ENCODE data around the gene FGF14.

FGF14 gene

DNA sequence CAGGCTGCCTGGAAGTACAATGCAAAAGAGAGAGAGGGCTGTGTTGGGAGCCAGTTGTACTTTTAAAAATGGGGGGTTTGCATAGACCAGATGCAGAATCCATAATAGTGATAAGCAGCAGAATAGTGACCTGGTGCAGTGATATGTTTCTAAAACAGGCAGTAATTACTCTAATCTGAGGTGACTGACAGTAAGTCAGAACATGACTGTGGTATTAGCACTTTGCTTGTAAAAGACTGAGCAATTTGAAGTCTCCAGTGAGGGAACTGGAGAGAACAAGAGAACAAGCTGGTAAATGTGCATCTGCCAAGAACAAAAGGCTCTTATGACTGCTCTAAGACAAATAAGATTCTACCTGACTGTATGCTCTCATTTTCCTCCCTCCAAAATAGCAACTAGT, 565.9 kb downstream of the FGF14 start:
- no peak for DNase-seq

DNA sequence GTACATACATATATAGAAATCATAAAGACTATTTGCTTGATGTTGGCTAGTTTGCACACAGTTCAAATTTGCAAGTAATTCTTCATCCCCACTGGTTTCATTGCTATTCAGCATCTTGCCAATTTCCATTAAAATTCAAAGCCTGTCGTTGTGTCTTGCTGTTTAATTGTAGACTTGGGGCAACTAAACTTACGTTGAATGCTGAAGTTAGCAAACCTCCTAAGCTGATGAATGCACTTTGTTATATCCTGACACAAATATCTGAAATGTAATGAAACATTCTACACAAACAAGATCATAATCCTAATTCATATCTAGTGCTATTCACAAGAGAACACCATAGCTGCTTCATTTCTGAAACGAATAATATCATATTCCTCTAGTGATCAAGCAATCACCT, 568.2 kb downstream of the FGF14 start:
- no peak for DNase-seq

DNA sequence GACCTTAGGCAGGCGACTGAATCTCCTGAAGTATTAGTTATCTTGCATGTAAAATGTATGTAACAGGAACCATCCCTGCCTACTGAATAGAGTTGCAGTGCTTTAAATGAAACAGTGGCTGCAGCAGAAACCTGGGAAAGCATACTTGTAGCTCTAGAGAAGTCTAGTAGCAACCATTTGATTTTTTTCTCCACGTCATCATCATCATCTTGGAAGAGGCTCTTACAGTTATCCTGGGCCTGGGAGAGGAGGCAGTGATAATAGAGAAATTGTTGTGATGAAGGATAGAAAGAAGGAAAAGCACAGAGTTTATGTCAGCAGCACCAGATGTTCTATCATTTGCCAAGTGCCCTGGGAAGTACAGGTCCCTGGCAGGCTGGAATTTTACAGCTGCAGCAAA, 571.8 kb downstream of the FGF14 start:
- no peak for DNase-seq

DNA sequence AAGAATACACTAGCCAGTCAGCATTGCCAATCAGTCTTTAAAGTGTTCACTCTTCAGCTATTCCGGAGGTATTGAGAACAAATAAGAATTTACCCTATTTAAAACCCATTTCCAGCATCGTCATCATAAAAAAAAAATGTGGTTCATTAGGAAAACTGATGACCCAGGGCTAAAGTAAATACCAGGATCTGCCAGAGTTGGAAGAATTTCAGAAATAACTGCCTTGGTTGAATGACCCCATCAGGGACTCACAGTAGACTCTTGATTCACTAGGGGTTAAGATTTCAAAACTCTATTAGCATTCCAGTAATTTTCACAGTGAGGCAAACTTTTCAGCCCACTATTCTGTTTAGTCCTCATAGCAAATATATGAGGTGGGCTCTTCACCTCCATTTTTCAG, 572.4 kb downstream of the FGF14 start:
- no peak for DNase-seq

DNA sequence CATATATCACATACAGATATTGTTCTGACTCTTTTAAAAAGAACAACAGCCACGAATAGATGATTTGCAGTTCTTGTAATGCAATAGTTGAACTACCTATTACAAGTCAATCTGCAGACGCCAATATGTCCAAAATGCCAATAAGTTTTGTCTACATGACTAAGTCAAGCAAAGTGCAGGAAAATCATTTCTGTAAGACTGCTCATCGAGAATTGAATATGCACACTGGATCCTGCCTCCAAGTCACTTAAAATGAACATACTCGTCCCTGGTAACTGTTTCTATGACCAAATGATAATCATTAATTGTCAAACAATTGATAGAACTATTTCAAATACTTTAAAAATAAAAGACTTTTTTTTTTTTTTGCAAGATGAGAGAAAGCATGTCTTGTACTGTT, 573.7 kb downstream of the FGF14 start:
- no peak for DNase-seq

DNA sequence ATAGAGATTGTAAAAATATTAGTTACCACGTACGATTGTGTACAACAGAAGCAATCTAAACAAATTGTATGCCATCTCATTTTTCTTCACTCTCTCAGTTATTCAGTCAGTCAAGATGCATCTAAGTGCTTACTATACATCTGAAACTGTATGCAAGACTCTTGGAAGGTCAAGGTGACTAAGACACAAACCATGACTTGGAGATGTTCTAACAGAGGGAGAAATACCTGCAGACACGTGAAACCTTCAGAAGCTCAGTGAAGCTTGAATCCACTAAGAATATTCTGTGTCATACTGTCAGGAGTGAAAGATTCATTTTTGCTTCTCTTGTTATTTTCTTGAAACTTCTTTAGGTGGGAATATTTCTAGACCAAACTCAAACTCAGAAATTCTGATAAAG, 584.0 kb downstream of the FGF14 start:
- DNase-seq, result no peak

DNA sequence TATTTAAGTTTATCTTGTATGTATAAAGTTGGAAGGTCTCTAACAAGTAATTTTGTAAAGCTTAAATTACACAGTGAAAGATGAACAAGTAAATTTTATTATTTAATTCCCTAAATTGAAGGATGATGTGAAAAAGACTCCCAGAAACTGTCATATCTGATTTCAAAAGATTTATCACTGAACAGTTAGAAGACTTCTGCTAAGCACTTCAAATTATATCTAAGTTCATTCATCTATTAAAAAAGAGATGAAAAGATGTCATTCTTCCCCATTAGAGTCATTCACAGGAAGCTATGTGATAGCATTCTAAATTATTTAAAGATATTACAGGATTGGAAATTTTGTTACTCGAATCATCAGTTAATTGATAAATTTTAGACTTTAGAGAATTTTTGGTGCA, 590.0 kb downstream of the FGF14 start:
- no peak for DNase-seq

DNA sequence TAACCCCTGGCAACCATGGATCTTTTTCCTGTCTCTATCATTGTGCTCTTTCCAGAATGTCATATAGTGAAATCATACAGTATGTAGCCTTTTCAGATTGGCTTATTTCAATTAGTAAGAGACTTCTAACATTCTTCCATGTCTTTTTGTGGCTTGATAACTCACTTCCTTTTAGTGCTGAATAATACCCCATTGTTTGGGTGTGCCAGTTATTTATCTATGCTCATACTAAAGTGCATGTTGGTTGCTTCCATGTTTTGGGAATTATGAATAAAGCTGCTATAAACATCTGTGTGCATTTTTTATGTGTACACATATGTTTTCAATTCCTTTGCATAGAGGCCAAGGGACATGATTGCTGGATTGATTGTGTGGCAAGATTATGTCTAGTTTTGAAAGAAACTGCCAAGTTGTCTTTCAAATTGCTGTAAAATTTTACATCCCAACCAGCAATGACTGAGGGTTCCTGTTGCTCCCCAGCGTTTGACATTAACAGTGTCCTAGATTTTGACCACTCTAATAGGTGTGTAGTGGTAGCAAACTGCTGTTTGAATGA, 590.5 kb downstream of the FGF14 start:
- DNase-seq, result no peak

DNA sequence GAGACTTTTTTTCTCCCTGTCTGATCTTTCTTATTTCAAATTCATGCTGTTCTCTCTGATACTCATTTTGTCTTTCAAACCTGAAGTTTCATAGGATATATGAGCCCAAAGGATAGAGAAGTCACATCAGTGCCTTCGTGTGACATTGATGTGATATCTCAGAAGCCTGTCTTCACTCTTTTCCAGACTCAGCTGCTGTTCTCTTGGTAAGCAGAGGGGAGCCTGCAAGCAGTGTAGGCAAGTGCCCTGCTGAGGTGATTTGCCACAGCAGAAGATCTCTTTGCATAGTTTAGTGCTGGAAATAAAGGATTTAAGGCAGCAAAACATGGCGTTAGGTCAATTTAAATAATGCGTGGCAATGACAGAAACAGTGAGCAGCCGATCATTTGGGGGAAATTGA, 602.7 kb downstream of the FGF14 start:
- DNase-seq, result no peak

DNA sequence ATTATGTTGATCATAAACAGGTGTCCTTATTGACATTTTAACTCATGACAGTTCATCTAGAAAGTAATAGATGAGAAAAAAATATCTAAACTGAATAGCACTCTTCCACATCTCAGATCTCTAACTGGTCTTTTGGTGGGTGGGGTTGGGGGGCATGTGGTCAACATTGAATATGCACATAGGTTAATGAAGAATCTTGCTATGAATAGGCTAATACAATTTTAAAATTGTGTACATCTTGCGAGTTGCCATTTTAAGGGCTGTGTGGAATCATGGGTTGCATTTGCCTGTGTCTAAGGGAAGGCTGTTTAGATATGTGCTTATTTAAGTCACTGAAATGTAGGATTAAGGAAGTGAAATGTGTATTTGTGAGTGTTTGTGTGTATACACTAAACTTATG, 603.4 kb downstream of the FGF14 start:
- DNase-seq, result no peak

DNA sequence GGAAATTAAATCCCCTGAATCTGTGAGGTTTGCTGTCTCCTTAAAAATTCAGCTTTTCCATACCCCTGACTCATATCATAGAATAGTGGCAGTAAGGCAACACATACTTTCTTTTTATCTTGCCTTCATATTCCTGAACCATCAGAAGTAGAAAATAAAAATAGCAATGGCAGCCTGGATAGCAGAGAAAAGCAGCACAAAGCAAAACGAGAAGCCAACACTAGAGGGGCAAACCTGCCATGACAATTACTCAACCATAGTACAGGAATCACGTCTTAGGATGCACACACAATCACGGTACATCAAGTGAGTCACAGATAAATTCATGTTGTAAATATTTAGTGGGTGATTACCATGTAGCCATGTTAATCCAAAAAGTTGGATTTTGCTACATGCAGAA, 606.4 kb downstream of the FGF14 start:
- no peak for DNase-seq

DNA sequence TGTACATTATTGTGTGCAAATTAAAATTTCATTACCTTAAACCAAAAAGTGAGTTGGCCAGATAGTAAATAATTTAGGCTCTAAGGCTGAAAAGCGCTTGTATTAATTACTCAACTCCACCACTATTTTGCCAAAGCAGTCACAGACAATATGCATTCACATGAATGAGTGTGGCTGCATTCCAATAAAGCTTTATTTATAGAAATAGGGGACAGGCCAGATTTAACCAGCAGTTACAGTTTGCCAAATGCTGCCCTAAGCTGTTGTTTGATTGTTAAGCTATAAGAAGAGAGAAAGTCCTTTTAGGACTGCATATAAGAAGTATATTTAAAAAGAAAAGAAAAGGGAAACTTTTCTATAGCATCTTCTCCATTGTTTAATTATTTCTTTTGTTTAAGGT, 606.8 kb downstream of the FGF14 start:
- no peak for DNase-seq

DNA sequence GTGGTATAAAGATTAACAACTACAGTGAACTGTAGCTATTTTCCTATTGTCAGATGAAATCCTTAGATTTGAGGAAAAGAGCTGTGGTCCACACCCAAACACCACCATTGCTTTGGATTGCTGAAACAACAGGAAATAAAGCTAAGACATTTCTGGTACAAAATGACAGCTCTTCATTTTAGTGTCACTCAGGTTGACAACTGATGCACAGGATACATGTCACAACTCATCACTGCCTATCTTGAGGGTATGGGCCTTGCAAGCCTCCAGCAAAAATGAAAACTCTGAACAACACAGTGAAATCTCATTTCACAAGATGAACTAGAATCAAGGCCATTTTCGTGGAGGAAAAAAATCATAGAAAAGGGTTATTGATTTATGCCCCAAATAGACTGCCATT, 609.7 kb downstream of the FGF14 start:
- no peak for DNase-seq

DNA sequence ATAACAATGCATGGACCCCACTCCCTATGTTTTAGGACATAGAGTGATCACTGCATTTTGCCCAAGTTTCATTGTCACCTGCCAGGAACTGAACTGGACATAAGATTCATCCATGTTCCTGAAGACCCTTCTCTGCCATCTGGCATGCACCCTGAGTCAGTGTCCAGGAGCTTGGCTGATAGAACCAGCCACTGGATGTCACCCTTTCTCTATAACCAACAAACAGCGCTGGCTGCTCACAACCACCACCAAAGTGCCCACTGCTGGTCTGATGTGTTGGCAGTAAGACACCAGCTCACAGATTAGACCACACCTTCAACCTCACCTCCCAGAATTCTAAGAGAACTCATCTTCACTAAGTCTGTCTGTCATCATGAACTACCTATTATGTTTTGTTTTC, 616.0 kb downstream of the FGF14 start:
- no peak for DNase-seq

DNA sequence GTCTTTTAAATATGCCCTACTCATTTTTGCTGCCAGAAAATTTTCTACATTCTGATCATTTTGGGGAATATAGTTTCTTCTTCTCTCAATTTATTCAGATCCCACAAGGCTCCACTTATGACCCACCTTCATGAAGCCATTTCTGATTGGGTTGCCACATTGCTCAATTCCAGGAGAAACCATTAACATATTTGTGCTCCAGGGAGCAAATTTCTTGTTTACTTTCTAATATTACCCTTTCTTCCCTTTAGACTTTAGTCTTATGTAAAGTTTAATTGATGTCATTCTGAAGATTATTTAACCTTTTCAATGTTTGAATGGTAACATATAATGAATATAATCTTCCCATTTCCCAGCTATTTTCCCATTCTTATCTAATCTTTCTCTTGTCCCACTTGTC, 617.5 kb downstream of the FGF14 start:
- no peak for DNase-seq

DNA sequence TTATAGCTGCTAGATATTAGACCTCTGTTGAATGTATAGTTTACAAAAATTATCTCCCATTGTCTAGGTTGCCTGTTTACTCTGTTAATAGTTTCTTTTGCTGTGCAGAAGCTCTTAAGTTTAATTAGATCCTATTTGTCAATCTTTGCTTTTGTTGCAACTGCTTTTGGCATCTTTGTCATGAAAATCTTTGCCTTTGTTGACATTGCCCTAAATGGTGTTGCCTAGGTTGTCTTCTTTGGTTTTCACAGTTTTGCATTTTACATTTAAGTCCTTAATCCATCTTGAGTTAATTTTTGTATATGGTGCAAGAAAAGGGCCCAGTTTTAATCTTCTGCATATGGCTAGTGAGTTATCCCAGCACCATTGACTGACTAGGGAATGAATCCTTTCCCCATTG, 618.3 kb downstream of the FGF14 start:
- no peak for DNase-seq

DNA sequence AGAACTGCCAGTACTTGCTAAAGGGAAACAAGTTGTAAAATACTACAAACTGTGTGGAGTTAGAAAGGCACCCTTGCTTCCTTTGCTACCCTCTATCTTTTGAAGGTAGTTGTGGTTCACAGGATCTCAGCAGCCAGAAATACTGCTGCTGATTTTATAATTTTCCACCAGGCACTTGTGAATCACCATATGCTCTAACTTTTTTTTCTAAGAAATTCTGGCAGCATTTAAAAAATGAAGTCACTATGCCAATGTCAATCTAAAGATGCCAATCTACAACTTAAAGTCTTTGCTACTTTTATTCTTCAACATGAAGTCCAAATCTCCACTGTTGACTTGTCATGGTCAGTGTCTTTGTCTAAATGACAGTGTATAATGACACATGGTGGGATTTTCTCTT, 621.6 kb downstream of the FGF14 start:
- DNase-seq, result no peak

DNA sequence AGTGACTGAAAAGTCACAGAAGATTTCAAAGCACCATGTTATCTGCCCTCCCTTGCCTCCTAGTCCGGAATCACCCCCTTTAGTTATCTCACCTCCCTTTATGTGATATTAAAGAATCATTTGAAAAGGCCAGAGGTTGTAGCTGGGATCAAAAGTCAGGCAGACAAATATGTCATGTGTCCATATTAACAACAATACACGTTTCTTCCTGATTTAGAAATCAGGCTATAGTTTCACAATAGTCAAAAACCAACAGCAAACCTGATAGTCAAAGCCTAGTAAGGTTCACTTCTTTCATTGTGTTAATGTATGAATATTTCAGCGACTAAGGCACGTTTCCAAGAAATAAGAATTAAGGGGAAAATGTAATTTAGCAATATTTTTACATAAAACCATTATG, 622.7 kb downstream of the FGF14 start:
- no peak for DNase-seq

DNA sequence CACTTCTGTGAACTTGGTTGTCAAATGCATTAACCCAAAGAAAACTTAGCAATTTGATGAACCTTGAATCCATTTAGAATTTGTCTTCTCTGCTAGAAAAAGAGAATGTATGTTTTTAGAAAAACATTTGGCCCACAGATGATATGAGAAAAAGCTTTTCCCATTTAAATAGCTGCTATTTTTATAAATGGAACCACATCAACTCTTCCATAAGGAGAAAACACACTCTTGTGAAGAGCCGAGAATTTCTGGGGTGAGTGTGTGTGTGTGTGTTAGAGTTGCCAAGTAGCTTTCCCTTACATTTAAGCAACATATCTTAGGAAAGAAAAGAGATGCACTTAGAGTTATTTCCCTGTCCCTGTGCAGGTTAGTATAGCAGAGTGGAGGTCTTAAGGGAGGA, 626.6 kb downstream of the FGF14 start:
- no peak for DNase-seq

DNA sequence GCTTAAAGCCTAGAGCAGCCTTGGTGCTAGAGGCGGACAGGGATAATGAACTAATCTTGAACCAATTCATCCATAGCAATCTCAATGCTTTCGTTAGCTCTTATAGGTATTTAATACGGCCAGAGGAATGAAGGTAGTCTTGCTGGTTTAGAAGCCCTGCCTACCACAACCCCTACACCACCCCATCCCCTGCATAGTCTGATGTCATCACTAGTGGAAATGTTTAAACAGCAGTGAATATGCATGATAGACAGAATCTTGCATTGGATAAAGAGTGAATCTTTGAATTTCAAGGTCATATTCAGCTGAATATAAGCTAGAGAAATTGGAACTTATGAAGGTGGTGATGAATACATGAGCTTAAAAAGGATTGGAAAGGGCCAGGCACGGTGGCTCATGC, 627.5 kb downstream of the FGF14 start:
- no peak for DNase-seq

DNA sequence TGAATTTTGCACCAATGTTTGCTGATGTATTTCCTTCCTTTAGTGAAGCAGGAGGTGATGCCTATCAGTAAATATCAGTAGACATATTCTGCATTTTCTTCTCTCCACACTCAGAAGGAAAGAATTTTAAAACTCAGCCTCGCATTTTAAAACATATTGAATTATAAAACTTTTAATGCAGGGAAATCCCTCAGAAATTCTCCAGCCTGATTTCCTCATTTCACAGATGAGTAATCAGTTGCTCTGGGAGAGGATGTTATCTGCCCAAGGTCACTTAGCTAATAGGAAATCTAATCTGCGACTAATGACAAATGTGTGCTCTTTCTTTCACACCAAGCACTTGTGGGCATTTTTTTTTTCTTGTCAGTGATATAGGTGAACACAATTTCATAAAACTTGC, 628.8 kb downstream of the FGF14 start:
- DNase-seq, result no peak

DNA sequence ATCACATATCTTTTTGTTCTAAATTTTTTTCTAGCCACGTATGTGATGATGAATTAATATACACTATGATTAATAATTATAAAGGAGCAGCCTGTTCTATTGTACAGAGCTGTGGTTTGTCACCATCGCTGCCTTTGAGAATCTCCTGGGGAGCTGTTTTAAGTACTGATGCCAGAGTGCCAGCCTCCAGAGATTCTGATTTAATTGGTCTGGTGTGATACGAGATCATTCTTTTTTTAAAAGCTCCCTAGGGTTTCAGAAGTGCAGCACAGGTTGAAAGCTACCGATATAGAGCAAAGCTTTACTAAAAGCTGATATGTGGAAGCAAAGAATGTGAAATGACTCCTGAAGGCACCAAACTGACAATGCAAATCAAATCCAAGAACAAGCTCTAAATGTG, 634.7 kb downstream of the FGF14 start:
- no peak for DNase-seq

DNA sequence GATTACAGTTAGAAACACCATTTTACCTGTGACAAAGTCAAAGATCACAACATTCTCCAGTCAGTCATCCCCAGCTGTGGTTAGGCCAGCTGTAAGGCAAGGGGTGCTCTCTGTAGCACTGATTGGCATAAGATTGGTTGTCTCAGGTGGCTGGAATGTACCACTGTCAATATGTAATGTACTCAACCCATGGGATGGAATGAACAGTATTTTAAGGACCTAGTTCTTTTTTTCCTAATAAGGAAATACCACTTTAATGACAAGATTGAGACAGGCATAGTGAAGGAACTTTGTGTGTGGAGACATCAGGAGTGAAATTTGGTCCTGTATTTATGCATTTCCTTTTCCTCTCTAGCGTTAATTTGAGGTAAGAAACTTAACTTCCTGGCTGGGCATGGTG, 638.7 kb downstream of the FGF14 start:
- DNase-seq, result no peak

DNA sequence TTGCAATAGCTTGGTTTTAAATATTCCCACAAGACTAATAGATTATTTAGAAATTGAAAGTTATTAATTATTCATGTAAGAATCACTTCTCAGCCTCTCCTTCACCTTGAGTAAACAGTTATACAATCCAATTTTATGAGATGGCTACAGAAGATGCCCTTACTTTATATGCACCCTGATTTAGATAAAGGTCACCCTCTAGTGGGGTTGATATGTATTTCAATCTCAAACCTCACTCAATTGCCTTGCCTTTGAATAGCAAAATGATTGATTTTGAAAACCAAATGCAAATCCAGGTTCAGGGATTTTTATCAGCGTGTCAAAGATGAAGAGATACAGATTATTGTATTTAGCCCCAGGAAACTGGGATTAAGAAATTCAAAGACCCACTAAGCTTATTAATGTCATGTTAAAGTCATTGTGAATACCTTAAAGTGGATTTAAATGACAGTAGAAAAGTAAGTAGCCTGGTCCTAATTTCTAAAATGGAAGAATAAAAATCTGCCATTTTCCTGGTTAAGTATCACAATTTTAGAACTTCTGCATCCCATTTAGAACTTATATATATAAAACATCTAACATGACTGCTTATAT, 644.3 kb downstream of the FGF14 start:
- no peak for DNase-seq

DNA sequence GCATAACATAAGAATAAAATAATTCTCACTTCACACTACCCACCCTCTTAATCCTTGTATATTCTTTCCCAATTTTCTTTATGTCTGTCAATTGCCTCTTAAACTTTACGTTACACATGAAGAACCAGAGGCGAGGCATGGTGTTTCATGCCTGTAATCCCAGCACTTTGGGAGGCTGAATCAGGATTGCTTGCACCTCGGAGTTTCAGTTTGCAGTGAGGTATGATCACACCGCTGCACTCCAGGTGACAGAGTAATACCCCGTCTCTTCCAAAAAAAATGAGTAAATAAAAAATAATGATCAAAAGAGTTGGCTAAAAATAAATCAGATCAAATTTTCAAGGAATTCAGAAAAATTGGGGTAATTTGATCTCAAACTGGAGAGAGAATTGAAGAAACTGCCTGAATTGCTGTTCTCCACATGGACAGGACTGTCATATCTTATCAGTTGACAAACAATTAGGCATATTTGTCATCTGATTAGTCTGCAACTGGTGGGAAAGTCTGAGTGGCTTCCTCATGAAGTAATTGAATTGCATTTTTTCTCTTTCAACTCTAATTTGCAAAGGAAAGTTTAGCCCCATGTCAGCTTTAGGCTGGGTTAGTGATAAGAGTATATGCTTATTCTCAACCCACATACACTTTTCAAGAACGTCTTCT, 646.5 kb downstream of the FGF14 start:
- DNase-seq, result no peak
